Astrocyte (in vitro differentiated cells and primary cell): ENCODE measurements around the gene MIR17HG.
A peak's percentile ranks its signal among the peaks of the same experiment; 100 is the strongest.

Experiments used
- EZH2 ChIP-seq: IDR thresholded peaks from 2 replicates; pipeline ENCODE4 v1.6.1; 2012; ENCODE audit warnings: mild to moderate bottlenecking, low read length, inconsistent platforms; ENCODE audit not compliant: insufficient read depth
- TF ChIP-seq, protein P1 (sequence below): IDR thresholded peaks from 2 replicates; pipeline ENCODE4 v1.5.1; 2011; ENCODE audit warnings: low read depth, mild to moderate bottlenecking, inconsistent platforms, low read length, moderate library complexity; ENCODE audit not compliant: insufficient read depth

DNA sequence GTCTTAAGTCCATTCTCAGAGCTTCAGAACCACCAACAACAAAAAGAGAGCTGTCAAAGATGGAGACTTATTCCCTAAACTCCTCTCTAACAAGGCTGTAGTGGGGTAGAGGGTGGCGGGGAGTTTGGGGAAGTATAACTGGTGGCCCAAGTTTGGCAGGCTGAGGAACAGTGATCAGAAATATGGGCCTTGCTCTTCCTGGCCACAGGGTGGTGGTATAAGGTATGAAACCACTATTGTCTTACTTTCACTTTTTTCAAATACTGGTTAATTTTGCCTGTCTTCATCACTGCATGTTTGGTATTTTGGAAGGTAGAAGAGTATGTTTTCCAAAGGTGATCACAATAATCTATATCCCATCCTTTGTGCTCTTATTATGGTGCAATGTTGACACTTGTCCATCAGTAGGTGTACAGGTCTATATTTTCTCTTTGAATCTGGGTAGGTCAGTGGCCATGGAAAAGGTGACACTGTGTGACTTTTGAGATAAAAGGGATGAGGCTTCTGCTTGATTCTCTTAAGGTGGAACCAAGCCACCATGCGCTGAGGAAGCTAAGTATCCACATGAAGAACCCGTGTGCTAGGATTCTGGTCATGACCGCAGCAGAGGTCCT lies 27.7 kb downstream of the MIR17HG start:
- TF ChIP-seq, protein P1, sequence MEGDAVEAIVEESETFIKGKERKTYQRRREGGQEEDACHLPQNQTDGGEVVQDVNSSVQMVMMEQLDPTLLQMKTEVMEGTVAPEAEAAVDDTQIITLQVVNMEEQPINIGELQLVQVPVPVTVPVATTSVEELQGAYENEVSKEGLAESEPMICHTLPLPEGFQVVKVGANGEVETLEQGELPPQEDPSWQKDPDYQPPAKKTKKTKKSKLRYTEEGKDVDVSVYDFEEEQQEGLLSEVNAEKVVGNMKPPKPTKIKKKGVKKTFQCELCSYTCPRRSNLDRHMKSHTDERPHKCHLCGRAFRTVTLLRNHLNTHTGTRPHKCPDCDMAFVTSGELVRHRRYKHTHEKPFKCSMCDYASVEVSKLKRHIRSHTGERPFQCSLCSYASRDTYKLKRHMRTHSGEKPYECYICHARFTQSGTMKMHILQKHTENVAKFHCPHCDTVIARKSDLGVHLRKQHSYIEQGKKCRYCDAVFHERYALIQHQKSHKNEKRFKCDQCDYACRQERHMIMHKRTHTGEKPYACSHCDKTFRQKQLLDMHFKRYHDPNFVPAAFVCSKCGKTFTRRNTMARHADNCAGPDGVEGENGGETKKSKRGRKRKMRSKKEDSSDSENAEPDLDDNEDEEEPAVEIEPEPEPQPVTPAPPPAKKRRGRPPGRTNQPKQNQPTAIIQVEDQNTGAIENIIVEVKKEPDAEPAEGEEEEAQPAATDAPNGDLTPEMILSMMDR = peak; percentile 60
- TF ChIP-seq EZH2 = no peak
